ENCODE measurements around the gene TBXT. TPM values are rescaled to one million over a fixed set of nuclear protein-coding genes. Genes with fewer than 3 reads are reported as not detected.

TBXT gene
- total and polyA plus RNA-seq, 9 of the 15 experiments (the other 6 are each of a cell fraction or from before 2014, with no cell fraction given), result not detected

GRCh38 chr6:166121726-166122125, 45.9 kb downstream of the TBXT start:
- DNase-seq (ENCODE audit: extremely low read depth in 1 of 4, low spot score in 3 of 4), result no peak
- no peak for ATAC-seq
- no TSS peak for BruUV-seq (replicated peaks)
- intact Hi-C loops (cut with micrococcal nuclease), result no loop called here
- H3K4me2 ChIP-seq (ENCODE audit: insufficient read depth, low read length), result no peak overlapping the region
- H3K36me3 ChIP-seq (ENCODE audit: control insufficient read depth, insufficient read depth, low read length), result no peaks in the 10 kb centered on the region
- H2AFZ ChIP-seq (ENCODE audit: low read depth, low read length), result no peak overlapping the region
- H3K9ac ChIP-seq (ENCODE audit: insufficient read depth in 1 of 2, low read depth in 2 of 2, low read length in 2 of 2), result no peak overlapping the region
- no peak overlapping the region for H3K4me3 ChIP-seq
- FAIRE-seq, result no peak
- POLR2A ChIA-PET, result no interaction called here
- no peaks in the 10 kb centered on the region for H3K9me1 ChIP-seq (ENCODE audit: control insufficient read depth, insufficient read depth, low read length)
- no peaks in the 10 kb centered on the region for H4K20me1 ChIP-seq (replicated peaks; ENCODE audit: control insufficient read depth, insufficient read depth, low read length)
- in situ Hi-C loops (cut with MboI), result no loop called here
- 2% methylated on average over 7 of the region's 7 CpGs for WGBS (ENCODE audit: insufficient coverage, low coverage, missing lambda C conversion rate)
- H3K27me3 ChIP-seq (ENCODE audit: control insufficient read depth in 2 of 2, insufficient read depth in 2 of 2, low read length in 2 of 2), result peaks cover 17 to 28% of the 10 kb centered on the region in 2 experiments; a peak in 4 of 5 replicates
- TF ChIP-seq PBX2 (CRISPR knock-in tag; IDR thresholded peaks at IDR 0.05; ENCODE audit: low read depth) (no peak), PBX2 (tag; conservative IDR thresholded peaks at IDR 0.05; ENCODE audit: low read depth) (no peak), TFE3 (CRISPR knock-in tag; IDR thresholded peaks at IDR 0.05) (no peak), USF2 (CRISPR knock-in tag; IDR thresholded peaks at IDR 0.05) (no peak), SP1 (CRISPR knock-in tag; IDR thresholded peaks at IDR 0.05) (no peak)
- no peaks in the 10 kb centered on the region for H3K4me1 ChIP-seq (replicated peaks in 1 of 2; ENCODE audit: control insufficient read depth in 2 of 2, insufficient read depth in 2 of 2, low read length in 2 of 2)
- no peaks in the 10 kb centered on the region for H3K79me2 ChIP-seq (ENCODE audit: control insufficient read depth, insufficient read depth, low read length)
- CTCF ChIA-PET (ENCODE audit: low intra/inter-chr PET ratio), result no interaction called here
- H3K9me3 ChIP-seq (replicated peaks; ENCODE audit: control insufficient read depth, insufficient read depth, low read depth, low read length), result no peaks in the 10 kb centered on the region
- H3K27ac ChIP-seq (ENCODE audit: extremely low read depth, low read depth, low read length), result no peak overlapping the region

All from K562 (cell line).